SH-SY5Y (cell line): Measurements from ENCODE around the gene GALC.

Experiments used
- GATA2 ChIP-seq: IDR thresholded peaks from 2 replicates; pipeline ENCODE4 v1.6.1; 2011; ENCODE audit warnings: mild to moderate bottlenecking, low read depth, low read length
- GATA3 ChIP-seq: IDR thresholded peaks from 2 replicates; pipeline ENCODE4 v1.6.1; 2011; ENCODE audit warnings: low read depth, mild to moderate bottlenecking, low read length, moderate library complexity

The GALC gene

DNA sequence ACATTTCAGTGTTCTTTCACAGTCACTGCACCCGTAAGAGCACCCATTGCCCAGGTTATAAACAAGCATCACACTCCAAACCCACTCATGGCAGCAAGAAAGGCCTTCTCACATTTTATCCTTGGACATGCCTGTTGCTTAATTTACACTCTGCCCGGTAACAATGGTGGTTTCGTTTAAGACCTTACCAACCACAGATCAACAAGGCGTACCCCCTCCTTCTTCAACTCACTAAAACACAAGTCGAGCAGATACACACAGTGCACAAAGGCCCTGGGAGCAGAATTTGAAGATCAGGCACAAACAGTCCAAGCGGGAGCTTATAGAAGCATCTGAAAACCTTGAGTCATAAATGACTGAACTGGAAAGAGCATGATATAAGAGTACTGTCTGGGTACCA lies 98.1 kb downstream of the GALC start:
- no peak for TF ChIP-seq GATA2
- TF ChIP-seq GATA3: no peak

DNA sequence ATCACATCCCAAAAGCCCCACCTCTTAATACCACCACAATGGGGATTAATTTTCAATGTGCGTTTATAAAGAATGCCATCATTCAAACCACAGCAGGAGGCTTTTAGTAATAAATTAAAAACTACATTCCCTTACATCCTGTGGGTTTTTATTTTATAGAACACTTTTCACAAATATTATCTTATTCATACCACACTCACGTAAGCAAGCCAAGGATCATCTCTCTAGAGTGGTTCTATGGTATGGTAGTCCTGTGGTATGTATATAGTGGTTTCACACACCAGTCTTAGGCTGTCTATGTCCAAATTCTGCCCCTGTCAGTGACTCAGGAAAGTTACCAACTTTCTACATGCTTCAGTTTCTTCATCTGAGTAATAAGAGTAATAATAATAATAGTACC lies 100.2 kb downstream of the GALC start:
- no peak for TF ChIP-seq GATA3

DNA sequence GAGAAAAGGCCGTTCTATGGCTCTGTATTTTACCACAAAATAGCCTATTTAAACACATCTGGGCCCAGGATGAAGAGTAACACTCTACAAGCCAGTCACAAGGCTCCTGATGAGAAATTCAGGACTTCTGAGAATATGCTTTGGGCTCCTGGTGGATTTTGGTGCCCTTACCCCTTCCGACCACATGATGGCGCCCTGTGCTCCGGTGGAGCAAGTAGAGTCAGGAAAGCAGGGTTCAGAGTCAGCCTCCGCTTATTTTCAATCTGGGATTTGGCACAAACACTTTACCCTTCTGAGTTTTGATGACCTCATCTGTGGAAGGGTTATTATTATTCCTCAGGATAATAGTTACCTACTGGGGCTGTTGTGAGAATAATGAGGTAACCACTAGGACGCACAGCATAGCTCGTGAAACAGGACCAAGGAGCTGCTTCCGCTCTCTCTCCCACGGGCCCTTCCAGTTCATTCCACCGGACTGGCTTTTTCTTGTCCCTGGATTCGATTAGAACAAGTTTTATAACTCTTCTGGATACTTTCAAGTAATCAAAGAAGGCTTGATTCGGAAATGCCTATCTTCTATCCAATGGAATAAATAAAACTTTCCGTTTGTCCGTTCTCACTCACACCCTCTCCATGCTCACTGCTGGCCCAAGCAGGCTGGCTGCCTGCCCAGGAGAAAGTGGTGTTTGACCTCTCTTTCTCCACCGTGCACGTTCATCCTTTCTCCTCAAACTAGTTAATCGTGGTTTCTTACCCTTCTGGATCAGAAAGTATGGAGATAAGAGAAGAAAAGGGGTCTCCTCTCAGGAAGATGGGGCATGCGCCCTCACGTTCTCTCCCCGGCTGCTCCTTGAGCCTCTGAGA lies 104.6 kb downstream of the GALC start:
- TF ChIP-seq GATA2 (no peak), GATA3 (no peak)

DNA sequence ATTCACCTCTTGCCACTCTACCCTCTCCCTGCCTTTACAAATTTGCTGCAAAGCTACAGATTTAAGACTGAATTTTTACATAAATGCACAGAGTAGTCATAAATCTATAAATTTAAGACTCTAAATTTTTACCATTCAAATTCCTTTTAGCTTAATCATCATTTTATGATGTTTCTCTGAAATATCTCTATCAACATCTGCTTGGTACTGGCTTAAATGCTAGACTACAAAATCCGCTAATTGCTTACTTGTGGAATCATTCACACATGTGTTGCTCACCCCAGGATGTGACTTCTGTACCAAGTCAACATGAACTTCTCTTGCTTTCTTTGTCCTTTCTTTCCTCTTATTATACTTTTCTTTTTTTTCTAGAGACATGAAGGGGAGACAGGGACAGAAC lies 109.2 kb downstream of the GALC start:
- TF ChIP-seq GATA2: no peak
- no peak for TF ChIP-seq GATA3
